DND-41 (cell line): ENCODE measurements around the gene TRAPPC2.

ENCODE experiments used
- CTCF ChIP-seq: IDR thresholded peaks from 2 replicates; pipeline ENCODE4 v1.5.1; 2012; ENCODE audit warnings: borderline replicate concordance, low read length, moderate library complexity, mild to moderate bottlenecking; ENCODE audit not compliant: poor library complexity, severe bottlenecking; ENCODE audit errors: extremely low read depth
- EZH2 ChIP-seq: IDR thresholded peaks from 3 replicates; pipeline ENCODE4 v1.6.1; 2012; ENCODE audit warnings: borderline replicate concordance, low read depth, mild to moderate bottlenecking, moderate library complexity, low read length, inconsistent platforms; ENCODE audit not compliant: severe bottlenecking

GRCh38 chrX:13752141-13752540, 17.7 kb upstream of the TRAPPC2 start:
- no peak for TF ChIP-seq CTCF
- TF ChIP-seq EZH2: no peak
